GM10248 (cell line): Measurements from ENCODE around the gene MRNIP.
A peak's percentile ranks its signal among the peaks of the same experiment; 100 is the strongest.

ENCODE experiments used
- CTCF ChIA-PET: fragments of 300-600 bp; sonication (Branson Sonifier 250); formaldehyde crosslinking; extraction: SDS; loops from one replicate; lab custom pipeline; 2021; ENCODE audit warnings: antibody characterized with exemption; lab: Yijun Ruan, JAX
- POLR2A ChIA-PET: fragments of 350-650 bp; sonication (Branson Sonifier 250); formaldehyde crosslinking; extraction: SDS; loops from one replicate; lab custom pipeline; 2020; ENCODE audit warnings: antibody characterized with exemption; lab: Yijun Ruan, JAX
- DNase-seq: peaks from one replicate; pipeline ENCODE4 v3.0.0; 2012; ENCODE audit errors: extremely low spot score
- CTCF ChIP-seq: IDR thresholded peaks from 2 replicates; pipeline ENCODE4 v1.5.1; 2012; ENCODE audit warnings: mild to moderate bottlenecking, low read depth; ENCODE audit errors: extremely low read depth, missing control alignments, control extremely low read depth

The MRNIP gene

GRCh38 chr5:179798144-179798770, 60.4 kb downstream of the MRNIP start:
- no peak for DNase-seq
- CTCF ChIA-PET: interaction anchor here (1.5 to 5.8 kb wide), 3 partner anchors 24 to 109 kb away, joined by 4 to 33 read pairs (median 7); no protein-coding TSS in a partner anchor
- POLR2A ChIA-PET: interaction anchor here (0.9 kb wide), 1 partner anchor 1644 kb away, joined by 4 read pairs; no protein-coding TSS in a partner anchor
- no peak for TF ChIP-seq CTCF

GRCh38 chr5:179797741-179798140, 60.9 kb downstream of the MRNIP start:
- CTCF ChIA-PET: interaction anchor here (1.3 to 5.8 kb wide), 5 partner anchors 14 to 109 kb away, joined by 3 to 33 read pairs (median 7); no protein-coding TSS in a partner anchor
- POLR2A ChIA-PET: interaction anchor here (0.9 kb wide), 1 partner anchor 1644 kb away, joined by 4 read pairs; no protein-coding TSS in a partner anchor
- no peak for TF ChIP-seq CTCF
- DNase-seq: no peak

- TF ChIP-seq CTCF: no peak
- ChIA-PET POLR2A (interaction anchor here (2.0 kb wide), 1 partner anchor 174 kb away, joined by 7 read pairs; the partner anchor contains the start of gene HNRNPH1), CTCF (interaction anchor here (0.7 to 5.8 kb wide), 10 partner anchors 9 to 175 kb away, joined by 3 to 33 read pairs (median 4); no protein-coding TSS in a partner anchor)
- DNase-seq: no peak
These were observed 61.6 kb downstream of the MRNIP start for GRCh38 chr5:179796877-179797608.

- DNase-seq: peak; percentile 83
- POLR2A ChIA-PET: interaction anchor here (2.0 kb wide), 1 partner anchor 173 kb away, joined by 7 read pairs; the partner anchor contains the start of gene HNRNPH1
- CTCF ChIA-PET: interaction anchor here (0.7 to 5.8 kb wide), 15 partner anchors 8 to 174 kb away, joined by 3 to 33 read pairs (median 3); no protein-coding TSS in a partner anchor
These were observed 62.5 kb downstream of the MRNIP start for GRCh38 chr5:179795863-179796833.

More at GRCh38 chr5:179795863-179796833, 62.5 kb downstream of the MRNIP start:
- peak; percentile 95 for TF ChIP-seq CTCF
